Measurements from ENCODE around the gene SEL1L2.
A peak's percentile ranks its signal among the peaks of the same experiment; 100 is the strongest.

Gene SEL1L2

DNA sequence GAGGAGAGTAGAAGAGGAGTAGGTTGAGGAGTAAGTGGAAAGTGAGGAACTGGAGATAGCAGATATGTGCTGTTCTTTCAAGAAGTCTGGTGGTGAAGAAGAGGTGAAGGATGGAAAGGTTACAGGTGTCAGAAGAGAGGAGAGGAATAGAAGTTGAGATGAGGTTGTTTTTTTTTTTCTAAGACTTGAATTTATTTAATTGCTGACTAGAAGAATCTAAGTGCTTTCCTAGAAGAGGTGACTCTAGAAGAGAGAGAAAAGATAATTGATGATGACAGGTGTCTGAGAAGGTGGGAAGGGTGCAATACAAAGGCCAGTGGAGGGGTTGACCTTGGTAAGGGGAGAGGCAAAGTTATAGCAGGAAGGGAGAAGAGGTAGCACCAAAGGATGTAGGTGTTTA is 180.0 kb downstream of the SEL1L2 start:
- no peak for DNase-seq

DNA sequence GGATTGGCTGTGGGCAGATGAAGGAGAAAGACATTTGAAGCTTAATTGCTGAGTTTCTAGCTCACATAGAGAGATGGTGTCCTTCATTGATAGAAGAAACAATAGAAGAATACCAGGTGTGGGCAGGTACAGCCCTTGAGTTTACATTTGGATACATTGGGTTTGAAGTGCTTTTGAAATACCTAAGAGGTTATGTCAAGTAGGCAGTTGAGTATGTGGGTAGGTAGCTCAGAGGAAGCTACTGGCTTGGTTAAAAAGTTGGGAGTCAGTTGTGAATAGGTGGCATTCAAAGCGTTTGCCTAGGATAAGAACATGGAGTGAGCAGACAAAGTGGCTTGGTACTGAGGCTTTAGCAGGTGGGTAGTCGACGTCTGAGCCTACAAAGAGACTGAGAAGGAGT is 180.6 kb downstream of the SEL1L2 start:
- DNase-seq, result no peak

DNA sequence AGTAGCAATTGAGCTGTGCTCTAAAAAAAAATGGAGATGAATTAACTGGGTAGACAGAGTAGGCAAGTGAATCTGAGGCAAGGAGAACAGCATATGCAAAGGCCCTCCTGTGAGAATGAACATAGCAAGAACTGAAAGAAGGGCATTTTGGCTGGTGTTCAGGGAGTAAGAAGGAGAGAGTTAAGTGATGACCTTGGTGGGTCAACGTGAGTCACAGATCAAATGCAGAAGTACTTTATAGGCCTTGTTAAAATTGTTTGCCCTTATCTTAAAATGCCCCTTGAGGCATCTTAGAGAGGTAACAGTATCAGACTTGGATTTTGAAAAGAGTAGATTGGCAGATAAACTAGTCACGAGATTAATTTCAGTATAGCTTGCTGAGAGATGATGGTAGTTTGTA is 181.0 kb downstream of the SEL1L2 start:
- DNase-seq, result no peak

DNA sequence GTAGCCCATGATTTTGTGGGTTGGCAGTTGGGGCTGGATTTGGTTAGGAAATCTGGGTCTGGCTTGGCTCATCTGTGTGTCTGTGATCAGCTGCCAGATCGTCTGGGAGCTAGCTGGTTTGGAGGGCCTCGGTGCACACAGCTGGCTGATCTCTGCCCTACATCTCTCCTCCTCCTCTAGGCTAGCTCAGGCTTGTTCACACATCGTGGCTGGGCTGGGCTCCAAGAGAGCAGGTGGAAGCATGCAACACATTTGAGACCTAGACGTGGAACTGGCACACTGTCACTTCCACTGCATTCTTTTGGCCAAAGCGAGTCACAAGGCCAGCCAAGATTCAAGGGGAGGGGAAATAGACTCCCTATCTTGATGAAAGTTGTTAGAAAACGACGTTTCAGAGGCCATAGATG is 189.7 kb downstream of the SEL1L2 start:
- DNase-seq, result peak in 1 of 2 donors; percentile 33

DNA sequence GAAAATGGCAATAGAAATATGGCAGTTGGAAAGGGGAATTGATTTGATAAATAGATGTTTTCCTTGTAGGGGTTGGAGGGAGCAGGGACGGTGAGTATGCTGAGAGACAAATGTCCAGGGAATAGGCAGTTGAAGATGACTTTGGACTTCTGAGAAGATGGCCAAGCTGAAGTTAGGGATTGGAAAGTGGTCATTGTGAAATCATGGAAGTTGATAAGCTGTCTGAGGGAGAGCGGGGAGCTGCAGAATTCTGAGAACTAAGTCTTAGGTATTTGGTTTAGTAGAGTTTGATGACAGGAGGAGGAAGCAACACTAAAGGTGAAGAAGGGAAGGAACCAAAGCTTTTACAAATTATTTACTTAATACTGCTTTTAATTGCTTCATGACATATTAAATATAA is 190.4 kb downstream of the SEL1L2 start:
- no peak for DNase-seq

All from hippocampal formation (tissue), 2 donors.